Cortex of kidney (tissue), 1 donor: ENCODE data around the gene RNU4-1.

Experiments used
- DNase-seq: peaks from one replicate; lab custom pipeline; 2025; lab: John Stamatoyannopoulos, UW

Gene RNU4-1

GRCh38 chr12:120290609-120291305, 2.3 kb downstream of the RNU4-1 start:
- no peak for DNase-seq

- DNase-seq = no peak
Observed at GRCh38 chr12:120287491-120287890, 5.5 kb downstream of the RNU4-1 start.

- DNase-seq = no peak
Observed at GRCh38 chr12:120286768-120287490, 6.1 kb downstream of the RNU4-1 start.

- no peak for DNase-seq
Observed at GRCh38 chr12:120284381-120284780, 8.7 kb downstream of the RNU4-1 start.

- no peak for DNase-seq
Observed at GRCh38 chr12:120283318-120283717, 9.7 kb downstream of the RNU4-1 start.

GRCh38 chr12:120278137-120279069, 14.6 kb downstream of the RNU4-1 start:
- no peak for DNase-seq

- no peak for DNase-seq
Observed at GRCh38 chr12:120276734-120277133, 16.3 kb downstream of the RNU4-1 start.

- DNase-seq = no peak
Observed at GRCh38 chr12:120267736-120268135, 25.3 kb downstream of the RNU4-1 start.

- no peak for DNase-seq
Observed at GRCh38 chr12:120266180-120266870, 26.7 kb downstream of the RNU4-1 start.

- DNase-seq = no peak
Observed at GRCh38 chr12:120265473-120266179, 27.4 kb downstream of the RNU4-1 start, which contains the start of gene PXN. Gene PXN (minus strand): TSS chr12:120265730. CDS start chr12:120265629, 101 bp downstream.

- no peak for DNase-seq
Observed at GRCh38 chr12:120264904-120265472, 28.0 kb downstream of the RNU4-1 start.

- no peak for DNase-seq
Observed at GRCh38 chr12:120264086-120264903, 28.7 kb downstream of the RNU4-1 start.

- no peak for DNase-seq
Observed at GRCh38 chr12:120263748-120264085, 29.3 kb downstream of the RNU4-1 start.

- DNase-seq = no peak
Observed at GRCh38 chr12:120262852-120263747, 29.9 kb downstream of the RNU4-1 start.

- no peak for DNase-seq
Observed at GRCh38 chr12:120261951-120262851, 30.8 kb downstream of the RNU4-1 start.

GRCh38 chr12:120260607-120261006, 32.4 kb downstream of the RNU4-1 start:
- DNase-seq = no peak

GRCh38 chr12:120259418-120260202, 33.4 kb downstream of the RNU4-1 start:
- DNase-seq = no peak
